H1 (cell line): ENCODE data around the gene NGEF. TPM values are rescaled to one million over a fixed set of nuclear protein-coding genes. Genes with fewer than 3 reads are reported as not detected.
A peak's percentile ranks its signal among the peaks of the same experiment; 100 is the strongest.

Source experiments
- ASH2L ChIP-seq: fragments of 200-600, 300-600 bp; sonication (generic); IDR thresholded peaks from one replicate; pipeline ENCODE4 v1.7.1; 2017; ENCODE audit warnings: low read length
- CHD1 ChIP-seq: IDR thresholded peaks from 2 replicates; pipeline ENCODE4 v1.6.1; 2012; ENCODE audit warnings: low read depth, low read length, improper control_type of control experiment
- CHD2 ChIP-seq: IDR thresholded peaks from 2 replicates; pipeline ENCODE4 v1.6.1; 2012; ENCODE audit warnings: low read length, improper control_type of control experiment
- KDM1A ChIP-seq: fragments of 200-600, 300-600 bp; sonication (generic); IDR thresholded peaks from 2 replicates; pipeline ENCODE4 v1.7.1; 2016; ENCODE audit warnings: mild to moderate bottlenecking, low read length, borderline replicate concordance
- NRF1 ChIP-seq: IDR thresholded peaks from 2 replicates; pipeline ENCODE4 v1.6.1; 2011; ENCODE audit warnings: mild to moderate bottlenecking, low read depth, low read length, improper control_type of control experiment
- PHF8 ChIP-seq: fragments of 200-600 bp; sonication (generic); conservative IDR thresholded peaks from 2 replicates; pipeline ENCODE4 v1.7.1; 2012; ENCODE audit warnings: low read depth, mild to moderate bottlenecking, inconsistent platforms, low read length, moderate library complexity
- POLR2A ChIP-seq, 2 experiments: IDR thresholded peaks; 1 replicate in 1 of 2; 2 replicates in 1 of 2; pipeline ENCODE4 v1.6.1; 2011; ENCODE audit warnings: low read depth in 2 of 2, low read length in 2 of 2, mild to moderate bottlenecking in 2 of 2; ENCODE audit errors: control extremely low read depth in 1 of 2
- POLR2AphosphoS5 ChIP-seq: IDR thresholded peaks from 2 replicates; pipeline ENCODE4 v1.6.1; 2011; ENCODE audit warnings: low read depth, low read length
- SP1 ChIP-seq: IDR thresholded peaks from 2 replicates; pipeline ENCODE4 v1.6.1; 2011; ENCODE audit warnings: low read depth, low read length
- TAF7 ChIP-seq: optimal IDR thresholded peaks from 2 replicates; pipeline ENCODE3; 2011; ENCODE audit warnings: low read depth, mild to moderate bottlenecking, inconsistent platforms, low read length, moderate library complexity, borderline replicate concordance
- TBP ChIP-seq: IDR thresholded peaks from 2 replicates; pipeline ENCODE4 v1.6.1; 2011; ENCODE audit warnings: low read depth, low read length, improper control_type of control experiment
- polyA plus RNA-seq, 7 experiments: library from polyadenylated mRNA; depleted of rRNA in 3 of 7; stranded (reverse) in 5 of 7; unstranded in 2 of 7; fragments of >200 nt in 5 of 7; fragments of 200-250 nt in 2 of 7; gene quantifications; 1 replicate in 5 of 7; 2 replicates in 1 of 7; 4 replicates in 1 of 7; pipeline versions ENCODE4 v1.2.1 to v1.2.3, GENCODE V29; 2011 to 2013; ENCODE audit warnings: missing spikeins in 2 of 7, mixed read lengths in 2 of 7
- total RNA-seq: library from RNA; stranded (reverse); fragmentation: NEBNext Ultra II Directional; extraction: Animal tissue kit (Norgen Biotek cat#: 25700); gene quantifications from 2 replicates; pipeline ENCODE4 v1.2.1, GENCODE V29; 2021
- TF ChIP-seq, protein P1 (sequence below): IDR thresholded peaks from 2 replicates; pipeline ENCODE4 v1.6.1; 2012; ENCODE audit warnings: inconsistent platforms

The NGEF gene
- total and polyA plus RNA-seq, 2 of the 8 experiments (the other 6 are each of a cell fraction or from before 2014, with no cell fraction given) = 2.7 to 3.2 TPM

DNA sequence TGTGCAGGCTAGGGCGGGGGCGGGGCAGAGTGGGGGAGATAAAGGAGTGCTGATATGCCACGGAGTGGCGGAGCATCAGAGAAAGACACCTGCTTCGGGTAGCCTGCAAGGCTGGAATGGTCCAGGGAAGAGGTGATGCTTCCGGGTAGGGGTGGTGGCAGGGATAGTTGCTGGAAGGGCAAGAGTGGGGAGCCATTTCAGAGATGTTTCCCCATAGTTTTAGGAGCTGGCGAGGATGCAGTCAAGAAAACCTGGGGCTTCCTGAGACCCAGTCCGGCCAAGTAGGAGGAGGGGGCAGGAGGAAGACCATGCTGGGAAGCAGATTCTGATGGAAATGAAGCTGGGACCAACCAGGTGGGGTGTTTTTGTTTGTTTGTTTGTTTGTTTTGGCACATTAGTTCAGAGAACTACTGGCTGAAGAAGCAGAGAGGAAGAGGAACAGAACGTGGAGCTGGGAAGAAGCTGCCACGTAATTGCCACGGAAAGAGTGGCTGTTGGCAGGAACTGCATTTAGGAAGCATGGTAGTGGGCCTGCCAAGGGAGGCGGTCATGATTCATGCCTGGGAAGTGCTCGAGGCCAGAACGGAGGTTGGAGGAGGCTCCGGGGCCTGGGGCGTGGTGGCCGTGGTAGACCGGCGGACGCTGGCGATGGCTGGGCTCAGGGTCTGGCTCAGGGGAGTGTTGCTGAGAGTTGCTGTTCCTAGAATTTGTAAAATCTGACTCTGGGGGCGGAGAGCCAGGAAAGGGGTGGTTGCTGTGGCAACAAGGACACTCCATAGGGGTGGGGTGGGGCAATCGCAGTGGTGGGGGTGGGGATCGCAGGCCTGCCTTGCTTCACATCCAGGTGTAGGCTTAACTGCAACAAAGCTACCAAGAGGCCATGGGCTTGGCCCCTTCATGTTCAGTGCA lies 38.4 kb upstream of the NGEF start (continued):
- TF ChIP-seq POLR2A (IDR thresholded peaks at IDR 0.05; ENCODE audit: control extremely low read depth in 1 of 2, low read depth in 2 of 2, low read length in 2 of 2) = peak in 1 of 2 experiments; percentile 81; a peak in 2 of 3 replicates
- peak; percentile 90 for TF ChIP-seq ASH2L
- TF ChIP-seq TBP = peak; percentile 66
- TF ChIP-seq NRF1 = no peak
- TF ChIP-seq CHD1 = no peak
- TF ChIP-seq CHD2 = peak; percentile 52; the same call in 1 of the 2 replicates
- TF ChIP-seq PHF8 = peak; percentile 45; the same call in 1 of the 2 replicates
- peak; percentile 89 for TF ChIP-seq SP1
- TF ChIP-seq, protein P1, sequence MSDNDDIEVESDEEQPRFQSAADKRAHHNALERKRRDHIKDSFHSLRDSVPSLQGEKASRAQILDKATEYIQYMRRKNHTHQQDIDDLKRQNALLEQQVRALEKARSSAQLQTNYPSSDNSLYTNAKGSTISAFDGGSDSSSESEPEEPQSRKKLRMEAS = peak; percentile 60; the same call in 1 of the 2 replicates
- peak; percentile 33 for TF ChIP-seq TAF7
- peak; percentile 74 for TF ChIP-seq POLR2AphosphoS5
- TF ChIP-seq KDM1A = no peak
